Activated T-cell treated with anti-CD3 and anti-CD28 coated beads for 1 hour (primary cell): ENCODE data around the gene DEFB132.
"Not testable (repeated sequence)": the region's sequence is repeated elsewhere in the genome, so short reads cannot be mapped to it uniquely, and the experiment has no call there.

ENCODE experiments used
- DNase-seq: peaks from one replicate; pipeline ENCODE4 v3.0.0-alpha.2; 2020; ENCODE audit warnings: low read depth

Gene DEFB132

GRCh38 chr20:257419-257818, at the start of gene DEFB132:
DEFB132 (plus strand) TSS chr20:257724; CDS start chr20:257779, 55 bp downstream.
- DNase-seq: no peak

- DNase-seq: no peak
Measured at GRCh38 chr20:208942-209566, 48.5 kb upstream of the DEFB132 start.

DNA sequence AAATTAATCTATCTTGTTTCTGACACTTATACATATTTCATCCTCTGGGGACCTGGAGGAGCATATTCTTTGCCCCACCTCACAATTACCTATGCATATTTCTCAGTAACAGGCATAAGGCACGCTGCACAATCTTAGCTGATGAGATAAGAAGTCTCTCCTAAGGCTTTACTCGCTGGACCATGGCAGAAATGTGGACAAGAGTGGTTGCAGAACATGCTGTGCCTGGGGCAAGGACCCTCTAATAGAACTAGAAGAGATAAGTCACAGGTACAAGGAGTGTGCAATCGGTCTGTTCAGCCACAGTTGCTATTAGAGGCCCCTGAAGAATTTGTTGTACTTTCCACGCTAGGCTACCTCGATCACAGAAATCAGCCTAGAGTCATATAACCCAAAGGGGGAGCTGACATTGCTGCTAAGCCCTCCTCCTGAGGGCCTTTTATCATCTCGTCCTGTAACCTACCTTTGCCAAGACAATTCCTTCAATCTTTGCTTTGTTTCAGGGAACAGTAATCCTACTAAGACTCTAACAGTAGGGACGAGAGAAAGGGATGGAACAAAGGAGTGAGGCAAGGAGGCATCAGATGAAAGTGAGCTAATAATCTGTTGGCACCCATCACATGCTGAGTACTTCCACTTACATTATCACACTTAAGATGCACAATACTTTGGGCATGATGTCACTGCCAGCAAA, 46.6 kb upstream of the DEFB132 start:
- DNase-seq: no peak

GRCh38 chr20:214383-214782, 43.1 kb upstream of the DEFB132 start:
- no peak for DNase-seq

- no peak for DNase-seq
Measured at GRCh38 chr20:215796-216195, 41.7 kb upstream of the DEFB132 start.

GRCh38 chr20:217266-217665, 40.3 kb upstream of the DEFB132 start:
- DNase-seq: no peak

GRCh38 chr20:219290-220115, 38.0 kb upstream of the DEFB132 start:
- DNase-seq: no peak

DNA sequence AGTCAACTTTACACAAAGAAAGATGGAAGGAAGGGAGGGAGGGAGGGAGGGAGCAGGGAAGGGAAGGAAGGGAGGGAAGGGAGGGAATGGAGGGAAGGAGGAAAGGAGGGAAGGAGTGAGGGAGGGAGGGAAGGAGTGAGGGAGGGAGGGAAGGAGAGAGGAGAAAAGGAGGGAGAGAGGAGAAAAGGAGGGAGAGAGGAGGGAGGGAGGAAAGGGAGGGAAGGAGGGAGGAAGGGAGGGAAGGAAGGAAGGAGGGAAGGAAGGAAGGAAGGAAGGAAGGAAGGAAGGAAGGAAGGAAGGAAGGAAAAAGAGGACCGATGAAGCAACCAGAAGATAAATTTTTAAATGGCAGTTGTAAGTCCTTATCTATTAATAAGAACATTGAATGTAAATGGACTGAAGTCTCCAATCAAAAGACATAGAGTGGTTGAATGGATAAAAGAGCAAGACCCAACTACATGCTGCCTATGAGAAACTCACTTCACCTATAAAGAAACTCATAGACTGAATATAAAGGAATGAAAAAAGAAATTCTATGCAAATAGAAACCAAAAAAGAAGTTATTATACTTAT, 36.2 kb upstream of the DEFB132 start:
- no peak for DNase-seq

DNA sequence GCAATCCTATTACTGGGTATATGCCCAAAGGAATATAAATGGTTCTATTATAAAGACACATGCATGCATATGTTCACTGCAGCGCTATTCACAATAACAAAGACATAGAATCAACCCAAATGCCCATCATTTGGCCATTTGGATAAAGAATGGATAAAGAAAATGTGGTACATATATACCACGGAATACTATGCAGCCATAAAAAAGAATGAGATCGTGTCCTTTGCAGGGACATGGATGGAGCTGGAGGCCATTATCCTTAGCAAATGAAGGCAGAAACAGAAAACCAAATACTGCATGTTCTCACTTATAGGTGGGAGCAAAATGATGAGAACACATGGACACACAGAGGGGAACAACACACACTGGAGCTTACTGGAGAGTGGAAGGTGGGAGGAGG, 31.6 kb upstream of the DEFB132 start:
- DNase-seq: not testable (repeated sequence)

DNA sequence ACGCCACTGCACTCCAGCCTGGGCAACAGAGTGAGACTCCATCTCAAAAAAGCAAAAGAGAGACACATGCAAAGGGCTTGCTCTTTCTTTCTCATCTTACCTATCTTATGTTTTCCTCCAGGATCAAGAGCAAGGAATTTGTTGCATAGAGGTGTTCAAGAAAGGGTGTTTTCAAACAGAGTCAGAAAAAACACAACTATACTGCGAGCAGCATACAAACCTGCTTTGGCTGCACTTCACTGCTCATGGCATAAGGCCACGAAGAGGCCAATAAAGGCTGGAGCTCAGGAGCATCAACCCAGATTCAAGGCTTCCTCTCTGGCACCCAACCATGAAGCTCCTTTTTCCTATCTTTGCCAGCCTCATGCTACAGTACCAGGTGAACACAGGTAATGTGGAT, 30.6 kb upstream of the DEFB132 start, which contains the start of gene DEFB129:
TSS of gene DEFB129 (plus strand) at position 301 of the 400 bp plus-strand sequence. CDS start at position 332, 31 bp downstream.
- no peak for DNase-seq

DNA sequence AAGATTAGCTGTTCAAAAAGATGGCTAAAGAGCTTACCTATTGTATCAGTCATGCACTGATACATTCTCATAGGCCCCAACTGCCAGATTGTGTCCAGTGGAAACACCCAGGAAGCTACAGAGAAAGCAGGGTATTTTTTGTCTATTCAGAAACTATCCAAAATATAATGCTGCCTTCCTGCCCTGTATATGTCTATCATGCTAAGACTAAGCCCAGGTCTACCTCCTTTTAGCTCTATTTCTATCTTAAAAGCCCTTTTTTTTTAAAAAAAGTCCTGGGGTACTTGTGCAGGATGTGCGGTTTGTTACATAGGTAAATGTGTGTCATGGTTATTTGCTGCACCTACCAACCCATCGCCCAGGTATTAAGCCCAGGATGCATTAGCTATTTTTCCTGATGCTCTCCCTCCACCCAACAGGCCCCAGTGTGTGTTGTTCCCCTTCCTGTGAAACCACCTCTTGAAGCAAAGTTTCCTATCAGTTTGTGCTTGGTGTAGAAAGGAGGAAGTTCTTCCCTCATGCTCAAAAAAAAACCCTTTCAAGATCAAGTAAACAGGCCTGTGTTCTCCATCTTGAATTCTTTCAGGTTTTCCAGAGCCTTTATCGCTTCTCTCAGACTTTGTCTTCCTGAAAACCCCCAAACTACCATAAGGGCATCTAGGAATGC, 30.0 kb upstream of the DEFB132 start:
- no peak for DNase-seq

DNA sequence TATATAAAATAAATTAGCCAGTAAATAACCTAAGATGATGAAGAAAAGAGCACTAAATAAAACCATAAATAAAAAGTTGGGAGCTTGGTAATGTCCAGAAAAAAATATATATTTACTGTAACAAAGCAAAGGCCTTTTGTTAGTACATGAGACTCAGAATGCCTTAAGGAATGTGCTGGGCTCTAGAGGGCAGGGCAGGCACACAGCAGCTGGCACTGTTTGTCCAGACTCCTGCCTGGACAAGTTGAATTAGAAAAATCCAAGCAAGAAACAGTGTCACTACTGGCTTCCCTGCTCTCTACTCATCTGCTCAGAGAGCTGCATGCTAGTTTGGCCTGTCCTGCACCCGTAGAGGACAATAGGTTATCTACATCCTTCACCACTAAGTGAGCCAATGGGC, 21.6 kb upstream of the DEFB132 start:
- DNase-seq: no peak

- no peak for DNase-seq
Measured at GRCh38 chr20:237489-237888, 20.0 kb upstream of the DEFB132 start.

DNA sequence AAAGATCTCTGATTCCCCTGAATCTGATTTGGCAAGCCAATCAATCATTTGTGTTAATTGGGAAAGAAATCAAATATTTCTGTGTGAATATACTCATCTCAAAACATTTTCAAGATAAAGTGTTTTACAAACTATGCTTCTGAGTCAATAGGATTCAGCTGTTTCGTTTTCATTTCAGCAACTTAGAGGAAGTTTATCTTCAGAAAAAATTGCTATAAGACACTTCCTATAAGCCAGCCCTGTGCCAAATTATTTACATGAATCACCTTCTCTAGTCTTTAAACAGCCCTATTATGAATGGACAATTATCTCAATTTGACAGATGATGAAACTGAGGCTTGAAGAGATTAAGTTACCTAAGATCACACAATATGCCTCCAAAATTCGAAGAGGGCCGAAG, 19.6 kb upstream of the DEFB132 start:
- DNase-seq: no peak

- no peak for DNase-seq
Measured at GRCh38 chr20:242905-243304, 14.6 kb upstream of the DEFB132 start.

GRCh38 chr20:251354-251753, 6.2 kb upstream of the DEFB132 start:
- DNase-seq: no peak

DNA sequence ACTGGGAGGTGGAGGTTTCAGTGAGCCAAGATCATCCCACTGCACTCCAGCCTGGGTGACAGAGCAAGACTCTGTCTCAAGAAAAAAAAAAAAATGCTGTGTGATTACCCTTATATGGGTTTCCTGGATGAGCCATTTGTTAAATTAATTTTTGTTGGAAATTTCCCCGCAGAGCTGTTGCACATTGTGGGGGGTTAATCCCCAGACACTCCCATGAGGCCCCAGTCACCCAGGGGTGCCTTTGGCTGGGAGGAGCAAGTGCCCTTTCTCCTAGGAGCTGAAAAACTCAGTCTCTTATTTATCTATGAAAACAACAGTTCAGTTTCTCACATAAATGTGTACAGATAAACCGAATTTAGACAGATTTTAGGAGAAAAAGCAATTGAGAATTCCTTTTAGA, 4.7 kb upstream of the DEFB132 start:
- no peak for DNase-seq

- DNase-seq: not testable (repeated sequence)
Measured at GRCh38 chr20:253447-253846, 4.1 kb upstream of the DEFB132 start.

DNA sequence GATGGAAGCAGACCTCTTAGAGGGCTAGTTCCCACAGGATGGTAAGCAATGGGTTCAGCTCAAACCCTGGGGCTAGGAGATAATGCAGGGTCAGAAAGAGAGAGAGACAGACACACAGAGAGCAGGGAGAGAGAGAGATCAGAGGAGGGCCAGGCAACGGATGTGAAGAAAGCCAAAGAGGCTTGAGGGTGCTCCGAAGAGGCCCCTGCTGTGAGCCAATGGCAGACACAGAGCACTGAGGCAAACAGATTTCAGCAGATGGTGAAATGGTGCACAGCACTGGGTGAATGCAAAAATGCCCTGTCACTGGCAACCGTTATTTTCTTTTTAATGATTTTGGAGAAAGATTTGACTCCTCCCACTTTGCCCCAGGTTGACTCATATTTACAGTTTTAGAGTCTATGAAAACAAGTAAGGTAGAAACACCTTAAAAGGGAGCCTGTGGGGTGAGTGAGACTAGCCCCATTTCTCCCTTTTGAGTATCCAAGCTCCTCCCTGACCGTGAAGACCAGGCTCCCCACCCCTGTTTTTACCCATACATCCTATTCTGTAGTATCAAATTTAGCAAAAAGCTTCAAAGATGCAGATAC, 840 bp downstream of the DEFB132 start:
- DNase-seq: no peak

- DNase-seq: no peak
Measured at GRCh38 chr20:258963-259362, 1.4 kb downstream of the DEFB132 start.

DNA sequence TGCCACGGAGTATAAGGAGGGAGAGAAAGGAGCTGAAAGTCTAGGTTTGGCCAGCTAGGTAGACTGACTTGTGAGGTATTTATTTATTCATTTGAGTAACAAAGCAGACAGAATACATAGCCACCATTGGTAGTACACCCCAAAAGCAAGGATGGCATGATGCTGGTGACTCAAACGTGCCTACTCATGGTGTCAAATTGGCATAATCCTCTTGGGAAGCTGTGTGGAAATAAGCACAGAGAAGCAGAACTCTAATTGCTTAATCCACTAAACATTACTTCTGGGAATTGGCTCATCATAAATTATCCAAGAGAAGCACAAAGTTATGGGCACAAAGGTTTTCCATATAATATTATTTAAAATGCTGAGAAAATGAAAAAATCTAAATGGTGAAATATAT, 2.5 kb downstream of the DEFB132 start:
- DNase-seq: no peak

- DNase-seq: no peak
Measured at GRCh38 chr20:263701-264100, 6.2 kb downstream of the DEFB132 start.
